ENCODE measurements around the gene FXYD5.
A peak's percentile ranks its signal among the peaks of the same experiment; 100 is the strongest.
"Not testable (repeated sequence)": the region's sequence is repeated elsewhere in the genome, so short reads cannot be mapped to it uniquely, and the experiment has no call there.

Gene FXYD5

DNA sequence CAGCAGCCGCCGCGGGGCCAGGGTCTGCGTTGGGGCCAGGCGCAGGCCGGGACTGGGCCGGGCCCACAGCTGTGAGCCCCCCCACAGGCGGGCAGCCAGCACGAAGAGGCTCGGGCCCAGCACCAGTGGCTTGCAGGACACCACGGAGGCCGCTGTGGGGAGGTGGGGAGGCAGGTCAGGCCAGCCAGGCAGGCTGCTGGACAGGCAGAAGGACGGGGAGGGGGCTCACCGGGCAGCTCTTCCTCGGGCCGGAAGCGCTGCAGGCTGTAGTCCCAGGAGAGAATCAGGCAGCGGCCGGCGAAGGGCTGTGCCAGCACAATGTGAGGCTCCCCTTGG, 27.9 kb upstream of the FXYD5 start:
- no peak overlapping the region for H3K27ac Mint-ChIP-seq
- peaks cover 7% of the 10 kb centered on the region for H3K27me3 Mint-ChIP-seq (ENCODE audit: low read depth)
- no peaks in the 10 kb centered on the region for H3K9me3 Mint-ChIP-seq
- TF ChIP-seq, protein P1, sequence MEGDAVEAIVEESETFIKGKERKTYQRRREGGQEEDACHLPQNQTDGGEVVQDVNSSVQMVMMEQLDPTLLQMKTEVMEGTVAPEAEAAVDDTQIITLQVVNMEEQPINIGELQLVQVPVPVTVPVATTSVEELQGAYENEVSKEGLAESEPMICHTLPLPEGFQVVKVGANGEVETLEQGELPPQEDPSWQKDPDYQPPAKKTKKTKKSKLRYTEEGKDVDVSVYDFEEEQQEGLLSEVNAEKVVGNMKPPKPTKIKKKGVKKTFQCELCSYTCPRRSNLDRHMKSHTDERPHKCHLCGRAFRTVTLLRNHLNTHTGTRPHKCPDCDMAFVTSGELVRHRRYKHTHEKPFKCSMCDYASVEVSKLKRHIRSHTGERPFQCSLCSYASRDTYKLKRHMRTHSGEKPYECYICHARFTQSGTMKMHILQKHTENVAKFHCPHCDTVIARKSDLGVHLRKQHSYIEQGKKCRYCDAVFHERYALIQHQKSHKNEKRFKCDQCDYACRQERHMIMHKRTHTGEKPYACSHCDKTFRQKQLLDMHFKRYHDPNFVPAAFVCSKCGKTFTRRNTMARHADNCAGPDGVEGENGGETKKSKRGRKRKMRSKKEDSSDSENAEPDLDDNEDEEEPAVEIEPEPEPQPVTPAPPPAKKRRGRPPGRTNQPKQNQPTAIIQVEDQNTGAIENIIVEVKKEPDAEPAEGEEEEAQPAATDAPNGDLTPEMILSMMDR (IDR thresholded peaks at IDR 0.05; ENCODE audit: unreplicated experiment in 3 of 3) = no peak
- H3K36me3 Mint-ChIP-seq (ENCODE audit: low read depth) = no peaks in the 10 kb centered on the region
- peaks cover 14% of the 10 kb centered on the region for H3K4me1 Mint-ChIP-seq
- no peak overlapping the region for H3K4me3 Mint-ChIP-seq

DNA sequence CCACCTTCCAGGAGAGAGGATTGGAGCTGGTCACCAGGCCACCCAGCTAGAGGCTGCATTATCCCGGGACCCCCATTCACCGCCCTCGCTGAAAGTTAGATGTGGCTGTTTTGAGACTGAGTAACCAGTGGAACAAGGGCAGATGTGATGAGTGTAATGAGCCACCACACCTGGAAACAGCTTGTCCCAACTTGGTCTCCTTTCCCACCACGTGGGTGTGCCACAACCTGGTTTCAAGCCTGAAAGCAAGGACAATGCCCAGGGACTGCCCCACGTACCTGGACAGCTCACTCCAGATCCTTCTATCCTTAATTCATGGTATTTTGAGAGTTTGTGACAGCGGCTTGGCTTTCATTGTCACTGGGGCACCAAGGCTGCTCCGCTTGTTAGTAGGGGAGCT, 26.7 kb upstream of the FXYD5 start:
- Mint-ChIP-seq H3K27ac (no peak overlapping the region), H3K27me3 (ENCODE audit: low read depth) (peaks cover 11% of the 10 kb centered on the region), H3K9me3 (no peaks in the 10 kb centered on the region), H3K36me3 (ENCODE audit: low read depth) (no peaks in the 10 kb centered on the region), H3K4me1 (peaks cover 12% of the 10 kb centered on the region), H3K4me3 (no peak overlapping the region)
- TF ChIP-seq, protein P1 (IDR thresholded peaks at IDR 0.05; ENCODE audit: unreplicated experiment in 3 of 3) = no peak

DNA sequence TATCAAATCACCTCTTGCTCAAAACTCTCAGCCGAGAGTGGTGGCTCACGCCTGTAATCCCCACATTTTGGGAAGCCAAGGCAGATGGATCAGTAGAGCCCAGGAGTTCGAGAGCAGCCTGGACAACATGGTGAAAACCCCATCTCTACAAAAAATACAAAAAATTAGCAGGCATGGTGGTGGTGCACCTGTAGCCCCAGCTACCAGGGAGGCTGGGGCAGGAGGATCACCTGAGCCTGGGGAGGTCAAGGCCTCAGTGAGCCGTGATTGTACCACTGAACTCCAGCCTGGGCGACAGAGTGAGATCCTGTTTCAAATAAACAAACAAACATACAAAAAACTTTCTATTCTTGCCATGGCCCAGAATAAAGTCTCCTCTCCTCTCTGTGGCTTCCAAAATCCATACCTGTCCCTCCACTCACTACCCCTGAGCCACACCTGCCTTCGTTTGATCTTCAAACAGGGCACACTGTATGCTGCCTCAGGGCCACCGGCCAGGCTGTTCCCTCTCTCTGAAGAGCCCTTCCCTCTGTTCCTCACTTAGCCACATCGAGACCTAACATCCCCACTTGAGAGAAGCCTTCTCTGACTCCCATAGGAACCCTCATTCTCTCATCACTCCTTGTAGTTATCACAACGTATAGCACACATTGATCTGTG, 26.0 kb upstream of the FXYD5 start:
- TF ChIP-seq, protein P1 (IDR thresholded peaks at IDR 0.05; ENCODE audit: unreplicated experiment in 3 of 3) = no peak
- Mint-ChIP-seq H3K27me3 (ENCODE audit: low read depth) (peaks cover 14% of the 10 kb centered on the region), H3K9me3 (no peaks in the 10 kb centered on the region), H3K4me1 (peaks cover 12% of the 10 kb centered on the region), H3K4me3 (no peak overlapping the region), H3K27ac (peak overlapping the region in 1 of 3 experiments; percentile 5), H3K36me3 (ENCODE audit: low read depth) (no peaks in the 10 kb centered on the region)

DNA sequence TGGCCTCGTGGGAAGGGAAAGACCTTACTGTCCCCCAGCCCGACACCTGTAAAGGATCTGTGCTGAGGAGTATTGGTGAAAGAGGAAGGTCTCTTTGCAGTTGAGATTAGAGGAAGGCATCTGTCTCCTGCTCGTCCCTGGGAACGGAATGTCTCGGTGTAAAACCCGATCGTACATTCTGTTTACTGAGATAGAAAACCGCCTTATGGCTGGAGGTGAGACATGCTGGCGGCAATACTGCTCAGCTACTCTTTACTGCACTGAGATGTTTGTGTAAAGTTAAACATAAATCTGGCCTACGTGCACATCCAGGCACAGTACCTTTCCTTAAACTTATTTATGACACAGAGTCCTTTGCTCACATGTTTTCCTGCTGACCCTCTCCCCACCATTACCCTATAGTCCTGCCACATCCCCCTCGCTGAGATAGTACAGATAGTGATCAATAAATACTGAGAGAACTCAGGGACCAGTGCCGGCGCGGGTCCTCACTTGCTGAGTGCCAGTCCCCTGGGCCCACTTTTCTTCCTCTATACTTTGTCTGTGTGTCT, 24.7 kb upstream of the FXYD5 start:
- H3K4me1 Mint-ChIP-seq; H3K4me3 Mint-ChIP-seq; H3K9me3 Mint-ChIP-seq; H3K36me3 Mint-ChIP-seq (ENCODE audit: low read depth): not testable (repeated sequence)
- Mint-ChIP-seq H3K27me3 (ENCODE audit: low read depth) (peaks cover 11% of the 10 kb centered on the region), H3K27ac (peak overlapping the region; percentile 65 to 85 (median 69))

DNA sequence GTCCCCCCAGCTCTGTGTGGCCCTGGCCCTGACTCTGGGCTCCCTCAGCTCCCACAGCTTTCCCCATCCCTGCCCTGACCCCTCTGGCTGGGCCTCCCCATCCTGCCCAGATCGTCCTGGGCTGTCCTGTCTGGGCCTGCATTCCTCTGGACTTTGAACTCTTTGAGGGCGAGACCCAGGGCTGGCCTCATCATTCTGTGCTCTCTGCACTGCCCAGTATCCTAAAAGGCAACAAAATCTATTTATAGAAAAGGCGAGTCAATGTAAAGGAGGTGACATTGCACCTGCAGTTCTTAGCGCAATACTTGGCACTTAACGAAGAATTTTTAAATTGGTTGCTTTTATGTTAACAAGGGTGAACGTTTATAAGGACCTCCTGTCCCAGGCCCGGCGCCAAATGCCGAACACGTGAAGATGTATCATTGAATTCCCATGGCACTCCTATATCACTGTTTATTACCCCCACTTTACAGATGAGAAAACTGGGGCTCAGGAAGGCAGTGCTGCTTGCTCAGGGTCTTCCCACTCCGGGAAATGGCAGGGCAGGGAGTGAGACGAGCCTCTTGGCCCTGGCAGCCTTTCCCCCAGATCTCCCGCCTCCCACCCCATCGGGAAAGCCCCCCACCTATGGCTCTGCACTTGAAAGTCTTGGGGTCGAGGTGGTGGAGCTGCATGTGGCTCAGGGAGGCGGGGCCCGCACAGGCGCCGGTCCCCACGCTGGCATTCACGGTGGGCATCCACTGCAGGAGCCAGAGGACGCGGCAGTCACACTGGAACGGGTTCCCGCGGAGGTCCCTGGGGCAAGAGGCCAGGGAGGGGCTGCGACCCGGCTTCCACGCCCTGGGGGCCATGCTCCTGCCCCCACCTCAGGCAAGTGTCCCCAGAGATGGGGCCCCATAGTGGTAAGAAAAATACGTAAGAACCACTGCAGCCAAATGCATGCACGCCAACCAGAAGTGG, 23.5 kb upstream of the FXYD5 start:
- H3K4me1 Mint-ChIP-seq = peaks cover 12% of the 10 kb centered on the region
- H3K9me3 Mint-ChIP-seq = no peaks in the 10 kb centered on the region
- H3K27me3 Mint-ChIP-seq (ENCODE audit: low read depth) = peaks cover 14% of the 10 kb centered on the region
- H3K36me3 Mint-ChIP-seq (ENCODE audit: low read depth) = no peaks in the 10 kb centered on the region
- no peak overlapping the region for H3K27ac Mint-ChIP-seq
- H3K4me3 Mint-ChIP-seq = no peak overlapping the region
- TF ChIP-seq, protein P1 (IDR thresholded peaks at IDR 0.05; ENCODE audit: unreplicated experiment in 3 of 3) = no peak

DNA sequence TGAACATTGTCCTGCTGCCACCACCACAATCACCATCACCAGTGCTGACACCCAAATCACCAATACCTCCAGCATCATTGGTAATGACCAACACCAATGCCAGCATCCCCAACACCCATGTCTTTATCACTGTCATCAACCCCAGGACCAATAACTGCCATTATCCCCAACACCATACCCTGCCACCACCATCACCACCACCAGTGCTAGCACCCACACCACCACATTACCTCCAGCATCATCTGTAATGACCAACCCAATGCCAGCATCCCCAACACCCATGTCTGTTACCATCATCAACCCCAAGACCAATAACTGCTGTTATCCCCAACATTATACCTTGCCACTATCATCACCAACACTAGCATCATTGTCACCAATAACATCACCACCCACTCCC, 22.3 kb upstream of the FXYD5 start:
- Mint-ChIP-seq H3K27ac (peak overlapping the region in 1 of 3 experiments; percentile 13), H3K36me3 (ENCODE audit: low read depth) (no peaks in the 10 kb centered on the region), H3K4me3 (no peak overlapping the region), H3K27me3 (ENCODE audit: low read depth) (peaks cover 14% of the 10 kb centered on the region), H3K9me3 (no peaks in the 10 kb centered on the region), H3K4me1 (peaks cover 16% of the 10 kb centered on the region)
- TF ChIP-seq, protein P1 (IDR thresholded peaks at IDR 0.05; ENCODE audit: unreplicated experiment in 3 of 3) = no peak
